Panc1 (cell line): ENCODE results near the gene LSG1. TPM values are rescaled to one million over a fixed set of nuclear protein-coding genes. Genes with fewer than 3 reads are reported as not detected.
A peak's percentile ranks its signal among the peaks of the same experiment; 100 is the strongest.

Source experiments
- ATAC-seq: fragments of 200-7000 bp; cut with Tn5 transposase; 2 replicates; pipeline ENCODE4 v1.9.1; 2020; ENCODE audit warnings: mild to moderate bottlenecking, moderate library complexity
- BruUV-seq: library from RNA; stranded (reverse); fragments of 400-500 nt; replicated peaks from 2 replicates; lab custom pipeline; 2021; lab: Mats Ljungman, UMichigan
- CTCF ChIA-PET: fragments of 300-600 bp; sonication (Branson Sonifier 250); formaldehyde crosslinking; loops from one replicate; lab custom pipeline; 2022; ENCODE audit warnings: antibody characterized with exemption; lab: Charles Lee
- POLR2A ChIA-PET: fragments of 300-600 bp; sonication (Branson Sonifier 250); formaldehyde crosslinking; loops from one replicate; lab custom pipeline; 2022; ENCODE audit warnings: antibody characterized with exemption; lab: Charles Lee
- DNase-seq: peaks from one replicate; pipeline ENCODE4 v3.0.0-alpha.2; 2010; ENCODE audit warnings: low read depth, low spot score
- H3K27ac ChIP-seq: 2 replicates; pipeline ENCODE4 v1.5.1; 2011; ENCODE audit warnings: mild to moderate bottlenecking, low read length, inconsistent platforms
- H3K27me3 ChIP-seq: fragments of 200-500 bp; sonication (Bioruptor generic); 2 replicates; pipeline ENCODE4 v1.6.0; 2014; ENCODE audit warnings: low read length, inconsistent platforms; ENCODE audit not compliant: control insufficient read depth, insufficient read depth
- H3K36me3 ChIP-seq: fragments of 200-500 bp; sonication (Bioruptor generic); 2 replicates; pipeline ENCODE4 v1.5.1; 2014; ENCODE audit warnings: inconsistent platforms, mild to moderate bottlenecking, low read length, moderate library complexity; ENCODE audit not compliant: control insufficient read depth, insufficient read depth
- H3K4me1 ChIP-seq: 2 replicates; pipeline ENCODE4 v1.5.1; 2011; ENCODE audit warnings: inconsistent platforms, mild to moderate bottlenecking, low read length, moderate library complexity; ENCODE audit not compliant: control insufficient read depth, insufficient read depth
- H3K4me3 ChIP-seq, 2 experiments: 2 replicates each; pipeline ENCODE4 v1.5.1; 2011 to 2012; ENCODE audit warnings: low read depth in 2 of 2, low read length in 2 of 2, mild to moderate bottlenecking in 2 of 2, inconsistent platforms in 1 of 2, moderate library complexity in 1 of 2
- H3K9me3 ChIP-seq: fragments of 200-500 bp; sonication (Bioruptor generic); 2 replicates; pipeline ENCODE4 v1.5.1; 2014; ENCODE audit warnings: low read depth, mild to moderate bottlenecking, inconsistent platforms, low read length, moderate library complexity; ENCODE audit not compliant: control insufficient read depth, insufficient read depth
- POLR2AphosphoS5 ChIP-seq: IDR thresholded peaks from 2 replicates; pipeline ENCODE4 v1.6.1; 2012; ENCODE audit warnings: mild to moderate bottlenecking, low read depth, low read length, moderate library complexity
- REST ChIP-seq, 2 experiments: IDR thresholded peaks; 2 replicates each; pipeline ENCODE4 v1.6.1; 2011 to 2012; ENCODE audit warnings: low read depth in 2 of 2, control low read depth in 1 of 2, low read length in 1 of 2, mild to moderate bottlenecking in 1 of 2, moderate library complexity in 1 of 2; ENCODE audit not compliant: insufficient read depth in 1 of 2
- SIN3A ChIP-seq: IDR thresholded peaks from 2 replicates; pipeline ENCODE4 v1.6.1; 2012; ENCODE audit warnings: low read depth, mild to moderate bottlenecking, low read length, moderate library complexity, borderline replicate concordance; ENCODE audit not compliant: insufficient read depth
- TCF7L2 ChIP-seq: IDR thresholded peaks from 2 replicates; pipeline ENCODE4 v1.6.1; 2011; ENCODE audit warnings: mild to moderate bottlenecking, low read depth, low read length, inconsistent platforms
- in situ Hi-C: cut with HindIII; loops from 2 replicates; pipeline ENCODE4 v1.10.0; 2016; ENCODE audit warnings: low sequenced_read_pairs, low pct_unique_long_range_greater_than_20kb
- intact Hi-C: fragments of 100-400 bp; cut with micrococcal nuclease; formaldehyde crosslinking; loops from one replicate; pipeline ENCODE4 v1.10.0; 2022; ENCODE audit not compliant: unreplicated experiment
- total RNA-seq: library from RNA; stranded (reverse); gene quantifications from one replicate; pipeline ENCODE4 v1.2.1, GENCODE V29; 2021; ENCODE audit not compliant: unreplicated experiment
- TF ChIP-seq, protein P1 (sequence below): fragments of 450-650 bp; IDR thresholded peaks from 2 replicates; pipeline ENCODE4 v1.5.1; 2017; ENCODE audit warnings: mild to moderate bottlenecking

Gene LSG1
- total RNA-seq, 1 experiment from 2014 or later: 72.9 TPM

- no peaks in the 10 kb centered on the region for H3K27me3 ChIP-seq
- H3K27ac ChIP-seq: peak overlapping the region; percentile 39
- H3K4me1 ChIP-seq: peaks cover 21% of the 10 kb centered on the region
- H3K36me3 ChIP-seq: no peaks in the 10 kb centered on the region
- CTCF ChIA-PET: interaction anchor here (0.5 to 2.2 kb wide), 18 partner anchors 11 to 1272 kb away, joined by 3 to 22 read pairs (median 4); partner anchors contain the start of genes LSG1 and XXYLT1
- intact Hi-C loops: loop anchor here (1.0 to 10.0 kb wide), 5 partner anchors 192 to 842 kb away; no protein-coding TSS in a partner anchor
- TF ChIP-seq SIN3A (no peak), POLR2AphosphoS5 (no peak), REST (IDR thresholded peaks at IDR 0.05; ENCODE audit: insufficient read depth in 1 of 2, low read depth in 2 of 2, low read length in 1 of 2) (no peak), TCF7L2 (no peak)
- TF ChIP-seq, protein P1, sequence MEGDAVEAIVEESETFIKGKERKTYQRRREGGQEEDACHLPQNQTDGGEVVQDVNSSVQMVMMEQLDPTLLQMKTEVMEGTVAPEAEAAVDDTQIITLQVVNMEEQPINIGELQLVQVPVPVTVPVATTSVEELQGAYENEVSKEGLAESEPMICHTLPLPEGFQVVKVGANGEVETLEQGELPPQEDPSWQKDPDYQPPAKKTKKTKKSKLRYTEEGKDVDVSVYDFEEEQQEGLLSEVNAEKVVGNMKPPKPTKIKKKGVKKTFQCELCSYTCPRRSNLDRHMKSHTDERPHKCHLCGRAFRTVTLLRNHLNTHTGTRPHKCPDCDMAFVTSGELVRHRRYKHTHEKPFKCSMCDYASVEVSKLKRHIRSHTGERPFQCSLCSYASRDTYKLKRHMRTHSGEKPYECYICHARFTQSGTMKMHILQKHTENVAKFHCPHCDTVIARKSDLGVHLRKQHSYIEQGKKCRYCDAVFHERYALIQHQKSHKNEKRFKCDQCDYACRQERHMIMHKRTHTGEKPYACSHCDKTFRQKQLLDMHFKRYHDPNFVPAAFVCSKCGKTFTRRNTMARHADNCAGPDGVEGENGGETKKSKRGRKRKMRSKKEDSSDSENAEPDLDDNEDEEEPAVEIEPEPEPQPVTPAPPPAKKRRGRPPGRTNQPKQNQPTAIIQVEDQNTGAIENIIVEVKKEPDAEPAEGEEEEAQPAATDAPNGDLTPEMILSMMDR: peak; percentile 95
- in situ Hi-C loops: no loop called here
- DNase-seq (peak; percentile 91), ATAC-seq (peak; percentile 74)
- BruUV-seq: no TSS peak
- POLR2A ChIA-PET: interaction anchor here (0.6 kb wide), 1 partner anchor 576 kb away, joined by 3 read pairs; no protein-coding TSS in a partner anchor
- peak overlapping the region in 1 of 2 experiments; percentile 15; a peak in 1 of 4 replicates for H3K4me3 ChIP-seq
- H3K9me3 ChIP-seq: no peaks in the 10 kb centered on the region
These were observed 10.8 kb upstream of the LSG1 start for GRCh38 chr3:194682694-194683310.

GRCh38 chr3:194682189-194682693 lies 10.2 kb upstream of the LSG1 start:
- in situ Hi-C loops (no loop called here), intact Hi-C loops (loop anchor here (1.0 to 10.0 kb wide), 5 partner anchors 193 to 843 kb away; no protein-coding TSS in a partner anchor)
- TF ChIP-seq POLR2AphosphoS5: no peak
- no peak for TF ChIP-seq REST (IDR thresholded peaks at IDR 0.05; ENCODE audit: insufficient read depth in 1 of 2, low read depth in 2 of 2, low read length in 1 of 2)
- peak overlapping the region; percentile 39 for H3K27ac ChIP-seq
- CTCF ChIA-PET: interaction anchor here (0.5 to 2.2 kb wide), 17 partner anchors 10 to 1273 kb away, joined by 3 to 22 read pairs (median 4); partner anchors contain the start of genes LSG1 and XXYLT1
- no TSS peak for BruUV-seq
- H3K4me3 ChIP-seq: peak overlapping the region in 1 of 2 experiments; percentile 15; a peak in 1 of 4 replicates
- ATAC-seq: no peak
- peaks cover 21% of the 10 kb centered on the region for H3K4me1 ChIP-seq
- POLR2A ChIA-PET: interaction anchor here (0.6 kb wide), 1 partner anchor 577 kb away, joined by 3 read pairs; no protein-coding TSS in a partner anchor
- no peaks in the 10 kb centered on the region for H3K27me3 ChIP-seq
- no peak for DNase-seq
- no peaks in the 10 kb centered on the region for H3K9me3 ChIP-seq
- no peaks in the 10 kb centered on the region for H3K36me3 ChIP-seq
